Adrenal gland (tissue), 5 donors: Measurements from ENCODE around the gene ARID5A.

Experiments used
- CTCF ChIP-seq, 6 experiments: fragments of 450-650 bp in 4 of 6; fragments of 200-600 bp in 2 of 6; sonication (generic) in 1 of 6; IDR thresholded peaks; 1 replicate in 5 of 6; 2 replicates in 1 of 6; pipeline versions ENCODE4 v1.5.1 to v1.8.0; 2016 to 2021; ENCODE audit warnings: antibody characterized with exemption in 6 of 6, mild to moderate bottlenecking in 2 of 6, moderate library complexity in 1 of 6
- POLR2A ChIP-seq, 2 donors: fragments of 450-650 bp; IDR thresholded peaks; one replicate each; pipeline ENCODE4 v1.6.1; 2017; ENCODE audit warnings: antibody characterized with exemption in 2 of 2, mild to moderate bottlenecking in 2 of 2, moderate library complexity in 1 of 2
- donor health status: DM: no; HTN: no; CAD: no.

- TF ChIP-seq CTCF (IDR thresholded peaks at IDR 0.05) (no peak), POLR2A (IDR thresholded peaks at IDR 0.05) (no peak)
Measured at GRCh38 chr2:96509847-96510230, 26.7 kb upstream of the ARID5A start.
